Stimulated activated CD8-positive, alpha-beta memory T cell treated with anti-CD3 and anti-CD28 coated beads, Interleukin-12 subunit alpha, Interleukin-12 subunit beta, amount 100 ng/mL, for 4 hours (primary cell): ENCODE data around the gene FOXA1.

ENCODE experiments used
- DNase-seq: peaks from one replicate; pipeline ENCODE4 v3.0.0-alpha.2; 2020; ENCODE audit warnings: low read depth

FOXA1 gene

GRCh38 chr14:37589715-37590427 is 5.2 kb downstream of the FOXA1 start:
- DNase-seq, result no peak

DNA sequence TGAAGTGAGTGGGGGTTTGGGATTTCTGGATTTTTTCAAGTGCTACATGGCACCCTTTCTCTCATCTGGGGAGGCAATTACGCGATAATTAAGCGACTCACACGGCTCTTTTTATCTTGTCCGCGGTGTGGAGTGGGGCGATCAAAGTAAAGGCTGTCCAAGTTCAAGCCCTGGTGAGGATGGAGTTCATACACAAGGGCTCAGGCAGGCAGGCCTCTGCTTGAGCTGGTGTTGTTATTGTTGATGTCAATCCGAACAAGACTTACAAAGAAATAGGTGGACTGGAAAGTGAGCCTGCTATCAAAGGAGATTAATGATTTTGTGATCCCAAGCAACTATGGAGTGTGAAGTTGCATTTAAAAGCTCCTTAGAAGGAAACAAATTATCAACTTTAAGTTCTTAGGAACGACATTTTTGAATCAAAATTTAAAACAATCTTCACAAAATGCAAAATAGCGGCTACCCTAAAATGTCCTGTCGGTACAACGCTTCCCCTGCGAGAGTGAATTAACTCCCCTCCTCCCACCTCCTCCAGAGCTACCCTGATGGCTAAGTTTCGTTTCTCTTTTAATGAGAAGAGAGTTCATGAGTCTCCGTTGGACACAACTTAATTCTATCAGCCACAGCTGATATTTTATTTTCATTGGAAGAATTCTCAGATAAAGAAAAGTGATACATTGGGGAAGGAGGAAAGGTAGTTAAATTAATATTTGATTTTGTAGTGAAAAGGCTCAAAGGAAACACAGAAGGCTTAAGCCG is 5.9 kb downstream of the FOXA1 start:
- DNase-seq, result no peak

DNA sequence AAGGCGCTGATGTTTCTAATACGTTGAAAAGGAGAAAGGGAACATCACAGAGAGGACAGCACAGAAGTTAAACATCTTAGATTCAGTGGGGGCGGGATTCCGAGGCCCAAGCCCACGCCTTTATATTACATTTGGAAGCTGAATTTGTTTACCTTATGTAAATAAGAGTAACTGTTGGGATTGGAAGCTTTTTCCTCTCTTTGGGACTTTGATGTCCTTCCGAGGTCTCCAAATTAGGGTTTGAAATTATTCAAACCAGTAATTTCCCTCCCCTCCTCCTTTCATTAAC is 6.4 kb downstream of the FOXA1 start:
- DNase-seq, result no peak

GRCh38 chr14:37587881-37588666 is 7.0 kb downstream of the FOXA1 start:
- DNase-seq, result no peak

DNA sequence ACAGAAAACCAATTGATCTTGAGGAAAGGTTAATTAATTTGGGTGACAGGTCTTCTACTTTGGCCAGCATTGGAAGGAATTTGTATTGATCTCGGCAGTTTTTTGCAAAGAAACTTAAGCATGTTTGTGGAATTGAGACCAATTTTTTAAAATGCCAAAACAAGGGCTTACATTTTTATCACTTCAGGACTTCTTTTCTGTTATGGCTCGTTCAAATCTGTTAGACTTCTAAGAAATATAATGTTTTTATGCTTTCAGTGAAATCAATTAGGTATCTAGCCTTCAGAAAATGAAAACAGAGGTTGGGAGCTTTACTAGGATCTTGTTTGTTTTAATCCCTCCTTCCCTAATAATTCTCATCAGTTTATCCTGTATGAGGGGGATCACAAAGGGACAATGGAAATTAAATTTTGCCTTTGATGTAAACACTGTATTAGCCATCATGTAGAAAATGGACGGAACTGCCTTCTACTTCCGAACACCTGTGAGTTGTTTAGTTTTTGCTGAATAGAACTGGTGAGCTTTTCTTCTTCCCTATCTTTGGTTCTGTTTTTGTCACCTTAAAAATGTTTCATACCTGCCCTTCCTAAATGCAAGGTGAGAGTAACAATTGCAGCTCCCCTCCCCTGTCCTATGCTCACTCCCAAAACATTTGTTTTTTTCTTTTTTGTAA is 7.8 kb downstream of the FOXA1 start:
- no peak for DNase-seq

DNA sequence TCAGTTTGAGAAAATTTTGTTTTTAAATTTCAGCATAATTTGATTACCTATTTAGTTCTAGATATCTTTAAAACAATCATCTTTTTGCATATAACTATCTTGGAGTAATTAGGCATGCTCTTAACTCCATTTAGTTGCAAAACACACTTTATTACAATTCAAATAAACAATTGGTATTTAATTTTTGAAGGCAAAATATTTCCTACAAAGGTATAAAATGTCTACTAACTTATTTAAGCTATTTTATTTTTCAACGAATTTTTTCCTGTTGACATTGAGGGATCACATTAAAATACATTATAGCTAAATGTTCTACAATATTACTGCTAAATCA is 8.3 kb downstream of the FOXA1 start:
- no peak for DNase-seq

- DNase-seq, result no peak
Measured at GRCh38 chr14:37585971-37586796, 8.9 kb downstream of the FOXA1 start.

- DNase-seq, result no peak
Measured at GRCh38 chr14:37585101-37585511, 9.9 kb downstream of the FOXA1 start.

DNA sequence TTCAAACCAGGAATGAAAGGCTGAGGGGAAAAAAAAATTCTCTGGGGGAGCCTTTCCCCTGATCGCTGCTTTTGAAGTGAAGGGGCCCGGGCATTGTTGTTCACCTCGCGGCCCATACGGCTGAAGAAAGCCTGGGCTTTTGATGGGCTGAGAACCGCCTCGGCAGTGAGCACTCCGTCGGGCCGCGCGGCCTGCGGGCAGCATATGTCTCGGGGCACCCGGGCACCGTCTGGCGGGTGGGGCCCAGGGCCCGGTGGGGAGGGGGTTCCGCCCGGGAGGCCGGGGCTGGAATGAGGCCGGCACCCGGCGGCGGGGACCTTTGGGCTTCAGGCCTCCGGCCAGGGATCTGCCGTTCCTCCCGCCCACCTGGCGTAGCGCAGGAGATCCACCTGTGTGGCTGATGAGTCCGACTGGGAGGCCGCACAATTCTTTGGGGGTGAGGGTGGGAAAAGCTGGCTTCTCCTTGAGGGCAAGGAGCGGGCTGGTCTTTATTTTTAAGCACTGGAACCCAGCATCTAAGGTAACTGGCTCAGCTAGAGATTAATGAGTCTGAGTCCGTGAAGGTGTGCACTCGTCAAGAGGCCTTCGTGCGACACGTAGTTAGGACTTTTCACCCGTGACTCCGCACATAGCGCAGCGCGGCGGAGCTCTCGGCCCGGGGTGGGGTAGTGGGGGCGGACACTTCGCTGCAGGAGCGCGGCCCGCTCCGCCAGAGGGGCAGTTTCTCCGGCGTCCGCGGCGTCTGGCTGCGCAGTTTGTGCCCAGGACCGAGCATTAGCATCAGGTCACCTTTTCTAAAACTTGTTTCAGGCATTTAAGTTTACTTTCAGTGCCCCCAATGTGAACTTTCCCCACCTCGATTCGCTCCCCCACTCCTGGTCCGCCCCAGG is 10.6 kb downstream of the FOXA1 start:
- DNase-seq, result no peak

- no peak for DNase-seq
Measured at GRCh38 chr14:37583358-37584210, 11.5 kb downstream of the FOXA1 start.

DNA sequence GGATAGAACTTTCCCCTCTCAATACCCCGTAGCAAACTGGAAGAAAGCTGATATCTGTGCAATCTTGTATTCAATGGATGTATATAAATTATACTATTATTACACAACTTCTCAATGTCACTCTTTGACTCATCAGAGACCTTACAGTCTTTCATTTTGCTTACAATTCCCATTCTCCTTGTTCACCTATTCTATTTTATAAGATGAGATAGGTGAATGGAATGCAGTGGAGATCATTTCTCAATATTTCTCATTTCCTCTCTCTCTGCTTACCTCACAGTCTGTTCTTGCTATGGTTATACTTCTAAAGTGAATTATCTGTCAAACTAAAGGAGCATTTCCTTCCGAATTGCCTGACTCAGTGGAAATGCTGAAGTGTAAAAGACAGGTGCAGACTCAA is 14.9 kb downstream of the FOXA1 start:
- DNase-seq, result no peak

GRCh38 chr14:37579274-37579673 is 15.8 kb downstream of the FOXA1 start:
- no peak for DNase-seq

DNA sequence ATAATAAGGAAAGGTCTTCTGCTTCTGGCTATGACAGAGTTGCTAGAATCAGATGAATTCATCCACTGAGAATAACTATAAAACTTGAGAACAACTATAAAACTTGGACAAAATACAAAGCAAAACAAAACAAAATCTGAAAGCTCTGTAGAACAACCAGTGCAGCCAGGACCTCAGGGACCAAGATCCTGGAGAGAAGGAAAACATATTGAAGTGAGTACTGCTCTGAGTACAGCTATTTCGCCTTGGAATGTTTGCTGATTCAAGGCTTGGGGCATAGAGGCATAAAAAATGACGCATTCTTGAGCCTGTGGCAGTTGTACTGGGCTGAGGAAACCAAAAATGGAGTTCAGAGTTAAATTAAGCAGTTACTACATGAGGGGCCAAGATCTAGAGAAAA is 21.7 kb downstream of the FOXA1 start:
- no peak for DNase-seq

DNA sequence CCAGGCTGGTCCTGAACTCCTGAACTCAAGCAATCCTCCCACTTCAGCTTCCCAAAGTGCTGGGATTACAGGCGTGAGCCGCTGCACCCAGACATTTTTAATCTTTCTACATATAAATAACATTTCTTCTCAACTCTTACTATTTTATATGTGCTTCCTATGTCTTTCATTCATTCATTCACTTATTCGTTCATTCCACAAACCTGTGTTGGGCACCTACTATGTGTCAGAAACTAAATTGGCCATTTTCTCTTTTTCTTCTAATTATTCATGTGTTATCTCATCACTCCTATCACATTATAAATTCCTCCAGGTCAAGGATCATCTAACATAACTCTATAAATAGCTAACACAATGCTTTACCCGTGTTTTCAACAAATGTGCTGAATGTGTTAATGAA is 23.7 kb downstream of the FOXA1 start:
- no peak for DNase-seq

GRCh38 chr14:37569729-37570128 is 25.3 kb downstream of the FOXA1 start:
- DNase-seq, result no peak

DNA sequence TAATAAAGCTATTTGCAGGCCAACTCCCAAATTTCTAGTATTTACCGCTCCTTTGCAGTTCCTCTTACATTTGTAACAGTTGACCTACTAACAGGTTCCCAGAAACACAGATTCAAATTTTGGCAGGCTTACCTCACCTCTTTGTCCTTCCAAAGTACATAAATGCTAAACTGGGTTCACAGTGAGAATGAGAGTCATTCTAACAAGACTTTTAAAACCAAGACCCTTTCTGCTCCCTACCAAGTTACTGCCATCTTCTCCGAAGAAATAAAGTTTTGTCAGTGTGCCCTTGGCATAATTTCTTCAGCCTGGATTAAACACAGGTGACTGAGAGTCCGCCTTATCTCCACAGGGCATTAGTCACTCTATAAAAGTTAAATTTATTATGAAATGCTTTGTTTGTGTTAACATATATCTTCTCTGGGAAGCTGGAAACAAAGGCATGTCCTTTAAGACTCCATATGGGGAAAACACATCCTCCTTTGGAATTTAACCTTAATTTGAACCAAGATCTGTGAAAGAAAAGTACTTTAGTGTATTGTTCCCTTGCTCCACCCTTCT is 28.2 kb downstream of the FOXA1 start:
- DNase-seq, result no peak

DNA sequence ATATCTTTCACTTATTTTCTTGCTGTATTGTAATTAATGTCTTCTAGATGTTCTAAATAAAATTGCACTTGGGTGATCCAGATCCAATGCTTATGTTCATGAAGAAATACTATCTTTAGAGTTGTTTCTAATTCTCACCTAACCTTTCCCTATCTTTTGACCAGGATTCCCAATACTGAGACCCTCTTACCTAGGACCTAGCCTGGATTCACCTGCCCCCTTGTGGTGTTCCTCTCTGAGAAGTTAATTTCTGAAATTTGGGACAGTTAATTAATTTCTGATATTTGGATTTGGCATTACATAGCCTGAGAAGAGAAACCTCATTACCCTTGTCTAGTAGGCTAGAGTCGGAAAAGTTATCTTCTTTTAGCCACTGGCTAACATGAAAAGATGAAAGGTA is 29.5 kb downstream of the FOXA1 start:
- DNase-seq, result no peak

DNA sequence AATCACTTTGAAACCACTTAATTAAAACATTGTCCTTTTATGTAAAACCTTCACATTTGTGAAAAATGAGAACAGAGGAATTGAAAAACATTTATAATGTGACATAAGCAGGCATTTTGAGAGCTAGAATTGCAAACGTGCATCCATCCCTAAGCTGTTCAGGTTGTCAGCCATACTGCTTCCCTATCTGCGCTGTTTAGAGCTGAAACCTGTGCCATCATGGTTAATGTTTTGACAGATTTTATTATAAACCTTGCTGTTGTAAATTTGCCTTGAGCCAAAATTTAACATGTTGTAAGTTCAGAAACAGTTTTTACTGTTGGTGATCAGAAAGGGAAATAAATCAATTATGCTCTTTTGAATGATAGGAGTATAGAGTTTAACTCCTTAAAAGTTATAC is 31.9 kb downstream of the FOXA1 start:
- no peak for DNase-seq

DNA sequence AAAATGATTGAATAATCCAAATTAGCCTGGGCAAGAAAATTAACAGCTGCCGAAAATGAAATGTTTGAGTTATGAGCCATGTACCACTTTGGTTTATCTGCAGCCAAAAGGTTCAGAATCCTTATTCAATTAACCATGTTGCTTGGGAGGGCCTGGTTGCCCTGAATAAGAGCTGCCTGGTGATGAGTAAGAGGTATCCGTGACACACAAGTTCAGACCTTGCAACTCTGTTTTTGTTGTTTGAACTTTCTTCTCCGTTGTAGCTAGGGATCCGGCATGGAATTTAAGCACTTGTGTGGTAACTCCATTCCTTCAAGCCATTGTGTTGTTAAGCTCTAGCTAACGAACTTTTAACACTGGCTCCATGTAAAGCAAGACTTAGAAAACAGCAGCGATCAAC is 35.7 kb downstream of the FOXA1 start:
- DNase-seq, result no peak

- no peak for DNase-seq
Measured at GRCh38 chr14:37558740-37559139, 36.3 kb downstream of the FOXA1 start.
